Measurements from ENCODE around the gene SYT3.

- TF ChIP-seq, protein P1, sequence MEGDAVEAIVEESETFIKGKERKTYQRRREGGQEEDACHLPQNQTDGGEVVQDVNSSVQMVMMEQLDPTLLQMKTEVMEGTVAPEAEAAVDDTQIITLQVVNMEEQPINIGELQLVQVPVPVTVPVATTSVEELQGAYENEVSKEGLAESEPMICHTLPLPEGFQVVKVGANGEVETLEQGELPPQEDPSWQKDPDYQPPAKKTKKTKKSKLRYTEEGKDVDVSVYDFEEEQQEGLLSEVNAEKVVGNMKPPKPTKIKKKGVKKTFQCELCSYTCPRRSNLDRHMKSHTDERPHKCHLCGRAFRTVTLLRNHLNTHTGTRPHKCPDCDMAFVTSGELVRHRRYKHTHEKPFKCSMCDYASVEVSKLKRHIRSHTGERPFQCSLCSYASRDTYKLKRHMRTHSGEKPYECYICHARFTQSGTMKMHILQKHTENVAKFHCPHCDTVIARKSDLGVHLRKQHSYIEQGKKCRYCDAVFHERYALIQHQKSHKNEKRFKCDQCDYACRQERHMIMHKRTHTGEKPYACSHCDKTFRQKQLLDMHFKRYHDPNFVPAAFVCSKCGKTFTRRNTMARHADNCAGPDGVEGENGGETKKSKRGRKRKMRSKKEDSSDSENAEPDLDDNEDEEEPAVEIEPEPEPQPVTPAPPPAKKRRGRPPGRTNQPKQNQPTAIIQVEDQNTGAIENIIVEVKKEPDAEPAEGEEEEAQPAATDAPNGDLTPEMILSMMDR (optimal IDR thresholded peaks at IDR 0.05 in 1 of 3, IDR thresholded peaks at IDR 0.05 in 1 of 3, conservative IDR thresholded peaks at IDR 0.05 in 1 of 3; ENCODE audit: extremely low read depth in 1 of 3, insufficient read depth in 2 of 3, low read length in 3 of 3), result no peak
- TF ChIP-seq EZH2 (IDR thresholded peaks at IDR 0.05; ENCODE audit: low read length), result no peak
Measured at GRCh38 chr19:50661766-50662650, 22.3 kb upstream of the SYT3 start.
